HepG2 (cell line): ENCODE data around the gene PSKH1. TPM values are rescaled to one million over a fixed set of nuclear protein-coding genes. Genes with fewer than 3 reads are reported as not detected.

Experiments used
- ESRRA ChIP-seq: sonication (generic); formaldehyde crosslinking; IDR thresholded peaks from 2 replicates; pipeline ENCODE4 v1.5.1; 2020; ENCODE audit warnings: mild to moderate bottlenecking, low read depth, missing genetic modification reagents
- ISX ChIP-seq: sonication (generic); formaldehyde crosslinking; conservative IDR thresholded peaks from 2 replicates; pipeline ENCODE4 v1.5.0; 2020; ENCODE audit warnings: missing genetic modification reagents
- KDM2A ChIP-seq: sonication (generic); formaldehyde crosslinking; IDR thresholded peaks from 2 replicates; pipeline ENCODE4 v1.4.0; 2020; ENCODE audit warnings: low read depth, missing genetic modification reagents, borderline replicate concordance
- REPIN1 ChIP-seq: sonication (generic); formaldehyde crosslinking; IDR thresholded peaks from 2 replicates; pipeline ENCODE4 v1.8.0; 2022; ENCODE audit warnings: missing genetic modification reagents, low read depth, mild to moderate bottlenecking, borderline replicate concordance
- polyA plus RNA-seq, 8 experiments: library from polyadenylated mRNA; depleted of rRNA in 3 of 8; stranded (reverse) in 7 of 8; unstranded in 1 of 8; fragments of >200 nt; fragmentation: Illumina TruSeq in 4 of 8; extraction: Trizol in 4 of 8; gene quantifications; 2 replicates each; pipeline versions ENCODE4 v1.2.1 to v1.2.3, GENCODE V29; 2011 to 2016; ENCODE audit warnings: low read depth in 4 of 8, missing spikeins in 1 of 8, mixed read lengths in 1 of 8; ENCODE audit not compliant: insufficient read depth in 1 of 8
- total RNA-seq, 5 experiments: library from RNA; depleted of rRNA; stranded (reverse); fragments of >200 nt; fragmentation: Illumina TruSeq; extraction: Trizol; gene quantifications; 2 replicates each; pipeline ENCODE4 v1.2.3, GENCODE V29; 2016; ENCODE audit warnings: low read depth in 1 of 5
- TF ChIP-seq, protein P1 (sequence below): sonication (generic); formaldehyde crosslinking; IDR thresholded peaks from 2 replicates; pipeline ENCODE4 v1.5.1; 2020; ENCODE audit warnings: missing genetic modification reagents, mild to moderate bottlenecking, borderline replicate concordance
- TF ChIP-seq, protein P2 (sequence below): sonication (generic); formaldehyde crosslinking; IDR thresholded peaks from 2 replicates; pipeline ENCODE4 v1.5.0; 2020; ENCODE audit warnings: mild to moderate bottlenecking, missing genetic modification reagents

PSKH1 gene
- total and polyA plus RNA-seq, 2 of the 13 experiments (the other 11 are each of a cell fraction or from before 2014, with no cell fraction given) = 8.4 to 19.1 TPM

DNA sequence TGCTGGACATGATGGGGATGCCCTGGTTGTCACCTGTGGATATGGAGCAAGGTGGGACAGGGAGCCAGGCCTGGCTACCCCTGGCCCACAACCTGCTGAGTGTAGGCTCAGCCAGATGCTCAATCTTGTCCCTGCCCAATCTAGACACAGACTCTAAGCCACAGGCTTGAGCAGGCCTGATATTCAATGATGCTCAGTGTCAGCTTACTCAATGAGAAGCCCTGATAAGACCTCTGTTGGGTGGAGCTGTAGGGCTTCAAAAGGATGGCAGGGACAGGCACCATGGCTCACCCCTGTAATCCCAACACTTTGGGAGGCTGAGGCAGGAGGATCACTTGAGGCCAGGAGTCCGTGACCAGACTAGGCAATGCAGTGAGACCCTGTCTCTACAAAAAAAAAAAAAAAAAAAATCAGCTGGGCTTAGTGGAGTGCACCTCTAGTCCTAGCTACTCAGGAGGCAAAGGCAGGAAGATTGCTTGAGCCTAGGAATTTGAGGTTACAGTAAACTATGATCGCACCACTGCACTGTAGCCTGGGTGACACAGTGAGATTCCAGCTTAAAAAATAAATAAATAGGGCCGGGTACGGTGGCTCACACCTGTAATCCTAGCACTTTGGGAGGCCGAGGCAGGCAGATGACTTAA, 47.5 kb downstream of the PSKH1 start (continued):
- TF ChIP-seq, protein P1, sequence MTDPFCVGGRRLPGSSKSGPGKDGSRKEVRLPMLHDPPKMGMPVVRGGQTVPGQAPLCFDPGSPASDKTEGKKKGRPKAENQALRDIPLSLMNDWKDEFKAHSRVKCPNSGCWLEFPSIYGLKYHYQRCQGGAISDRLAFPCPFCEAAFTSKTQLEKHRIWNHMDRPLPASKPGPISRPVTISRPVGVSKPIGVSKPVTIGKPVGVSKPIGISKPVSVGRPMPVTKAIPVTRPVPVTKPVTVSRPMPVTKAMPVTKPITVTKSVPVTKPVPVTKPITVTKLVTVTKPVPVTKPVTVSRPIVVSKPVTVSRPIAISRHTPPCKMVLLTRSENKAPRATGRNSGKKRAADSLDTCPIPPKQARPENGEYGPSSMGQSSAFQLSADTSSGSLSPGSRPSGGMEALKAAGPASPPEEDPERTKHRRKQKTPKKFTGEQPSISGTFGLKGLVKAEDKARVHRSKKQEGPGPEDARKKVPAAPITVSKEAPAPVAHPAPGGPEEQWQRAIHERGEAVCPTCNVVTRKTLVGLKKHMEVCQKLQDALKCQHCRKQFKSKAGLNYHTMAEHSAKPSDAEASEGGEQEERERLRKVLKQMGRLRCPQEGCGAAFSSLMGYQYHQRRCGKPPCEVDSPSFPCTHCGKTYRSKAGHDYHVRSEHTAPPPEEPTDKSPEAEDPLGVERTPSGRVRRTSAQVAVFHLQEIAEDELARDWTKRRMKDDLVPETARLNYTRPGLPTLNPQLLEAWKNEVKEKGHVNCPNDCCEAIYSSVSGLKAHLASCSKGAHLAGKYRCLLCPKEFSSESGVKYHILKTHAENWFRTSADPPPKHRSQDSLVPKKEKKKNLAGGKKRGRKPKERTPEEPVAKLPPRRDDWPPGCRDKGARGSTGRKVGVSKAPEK (CRISPR knock-in tag) = no peak
- TF ChIP-seq, protein P2, sequence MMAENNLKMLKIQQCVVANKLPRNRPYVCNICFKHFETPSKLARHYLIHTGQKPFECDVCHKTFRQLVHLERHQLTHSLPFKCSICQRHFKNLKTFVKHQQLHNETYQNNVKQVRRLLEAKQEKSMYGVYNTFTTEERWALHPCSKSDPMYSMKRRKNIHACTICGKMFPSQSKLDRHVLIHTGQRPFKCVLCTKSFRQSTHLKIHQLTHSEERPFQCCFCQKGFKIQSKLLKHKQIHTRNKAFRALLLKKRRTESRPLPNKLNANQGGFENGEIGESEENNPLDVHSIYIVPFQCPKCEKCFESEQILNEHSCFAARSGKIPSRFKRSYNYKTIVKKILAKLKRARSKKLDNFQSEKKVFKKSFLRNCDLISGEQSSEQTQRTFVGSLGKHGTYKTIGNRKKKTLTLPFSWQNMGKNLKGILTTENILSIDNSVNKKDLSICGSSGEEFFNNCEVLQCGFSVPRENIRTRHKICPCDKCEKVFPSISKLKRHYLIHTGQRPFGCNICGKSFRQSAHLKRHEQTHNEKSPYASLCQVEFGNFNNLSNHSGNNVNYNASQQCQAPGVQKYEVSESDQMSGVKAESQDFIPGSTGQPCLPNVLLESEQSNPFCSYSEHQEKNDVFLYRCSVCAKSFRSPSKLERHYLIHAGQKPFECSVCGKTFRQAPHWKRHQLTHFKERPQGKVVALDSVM (CRISPR knock-in tag) = peak; percentile 91
- TF ChIP-seq ESRRA (CRISPR knock-in tag) = no peak
- no peak for TF ChIP-seq ISX (CRISPR knock-in tag)
- peak; percentile 17; the same call in 1 of the 2 replicates for TF ChIP-seq KDM2A (CRISPR knock-in tag)
- peak; percentile 11; the same call in 1 of the 2 replicates for TF ChIP-seq REPIN1 (CRISPR knock-in tag)
